ENCODE data around the gene GRPEL1. TPM values are rescaled to one million over a fixed set of nuclear protein-coding genes. Genes with fewer than 3 reads are reported as not detected.

Gene GRPEL1
- total RNA-seq, 1 donor: 21.0 TPM

DNA sequence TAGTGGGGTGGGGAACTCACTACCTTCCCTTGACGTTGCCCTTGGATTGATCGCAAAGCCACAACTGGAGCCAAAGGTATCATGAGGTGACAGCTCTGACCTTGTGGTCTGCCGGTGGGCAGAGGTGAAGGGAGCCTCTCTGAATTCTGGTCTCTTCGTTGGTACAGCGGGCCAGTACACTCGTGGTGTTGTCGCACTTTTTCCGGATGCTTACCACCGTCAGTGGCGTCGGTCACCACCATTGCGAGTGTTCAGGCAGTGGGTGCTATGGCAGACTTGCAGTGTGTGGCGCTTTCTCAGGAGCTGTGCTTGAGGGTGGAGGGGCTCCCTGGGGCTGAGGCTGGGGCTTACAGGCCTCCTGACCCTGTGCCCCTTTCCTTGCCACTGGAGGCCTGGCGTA, 5.2 kb upstream of the GRPEL1 start:
- Histone ChIP-seq H3K36me3 (ENCODE audit: insufficient read depth, low read length) (no peaks in the 10 kb centered on the region), H4K20me1 (ENCODE audit: insufficient read depth, low read length) (peaks cover 5% of the 10 kb centered on the region), H3K27ac (ENCODE audit: low read depth, low read length) (no peak overlapping the region), H3K9me3 (ENCODE audit: low read depth, low read length) (no peaks in the 10 kb centered on the region), H3K4me1 (ENCODE audit: insufficient read depth, low read length) (no peaks in the 10 kb centered on the region), H3K4me2 (ENCODE audit: insufficient read depth, low read length) (no peak overlapping the region), H2AFZ (ENCODE audit: low read length) (no peak overlapping the region), H3K27me3 (ENCODE audit: insufficient read depth, low read length) (peaks cover 4% of the 10 kb centered on the region), H3K79me2 (ENCODE audit: insufficient read depth, low read length) (no peaks in the 10 kb centered on the region), H3K4me3 (ENCODE audit: insufficient read depth, low read length) (no peak overlapping the region)
- no peak for TF ChIP-seq CTCF (IDR thresholded peaks at IDR 0.05; ENCODE audit: extremely low read depth, low read depth, low read length)
- DNase-seq (ENCODE audit: insufficient read length, low spot score, missing footprints): peak; percentile 41

DNA sequence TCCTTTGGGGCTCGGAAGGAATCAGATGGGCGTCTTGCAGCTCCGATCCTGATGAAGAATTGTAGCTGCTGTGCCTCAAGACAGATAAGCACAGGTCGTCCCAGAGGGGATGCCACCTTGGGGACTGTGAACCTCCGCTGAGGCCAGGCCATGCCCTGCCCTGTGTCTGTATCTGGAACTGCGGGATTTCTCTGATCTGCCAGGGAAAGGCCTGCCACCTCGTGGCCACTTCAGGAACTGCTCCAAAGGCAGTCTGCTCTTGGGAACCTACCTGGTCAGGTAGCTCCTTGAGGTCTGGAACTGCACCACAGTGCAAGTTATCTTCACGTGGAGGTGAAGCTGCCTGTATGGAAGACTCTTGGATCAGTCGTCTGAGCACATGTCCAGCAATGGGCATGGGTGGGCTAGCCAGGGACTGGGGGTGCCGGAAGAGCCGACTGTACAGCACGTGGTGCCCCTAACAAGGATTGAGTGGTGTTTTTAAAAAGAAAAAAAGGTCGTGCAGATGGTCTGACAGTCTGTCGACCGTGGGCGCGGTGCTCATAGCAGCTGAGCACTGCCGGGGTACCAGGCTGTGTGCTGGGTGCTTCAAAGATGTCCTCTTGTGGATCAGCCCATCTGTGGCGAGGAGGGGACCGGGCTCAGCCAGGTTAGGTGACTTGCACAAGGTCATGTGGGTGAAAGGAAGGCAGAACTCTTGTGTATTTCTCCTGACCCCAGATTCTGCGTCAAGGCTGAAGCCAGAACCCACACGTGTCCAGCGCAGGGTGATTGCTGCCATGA, 3.1 kb upstream of the GRPEL1 start:
- H2AFZ ChIP-seq (ENCODE audit: low read length): no peak overlapping the region
- H3K9me3 ChIP-seq (ENCODE audit: low read depth, low read length): no peaks in the 10 kb centered on the region
- peak; percentile 98 for TF ChIP-seq CTCF (IDR thresholded peaks at IDR 0.05; ENCODE audit: extremely low read depth, low read depth, low read length)
- H3K79me2 ChIP-seq (ENCODE audit: insufficient read depth, low read length): peaks cover 20% of the 10 kb centered on the region
- no peak overlapping the region for H3K4me2 ChIP-seq (ENCODE audit: insufficient read depth, low read length)
- H4K20me1 ChIP-seq (ENCODE audit: insufficient read depth, low read length): peaks cover 15% of the 10 kb centered on the region
- H3K4me1 ChIP-seq (ENCODE audit: insufficient read depth, low read length): peaks cover 8% of the 10 kb centered on the region
- H3K27ac ChIP-seq (ENCODE audit: low read depth, low read length): no peak overlapping the region
- H3K36me3 ChIP-seq (ENCODE audit: insufficient read depth, low read length): no peaks in the 10 kb centered on the region
- peaks cover 4% of the 10 kb centered on the region for H3K27me3 ChIP-seq (ENCODE audit: insufficient read depth, low read length)
- DNase-seq (ENCODE audit: insufficient read length, low spot score, missing footprints): peak; percentile 94
- no peak overlapping the region for H3K4me3 ChIP-seq (ENCODE audit: insufficient read depth, low read length)

DNA sequence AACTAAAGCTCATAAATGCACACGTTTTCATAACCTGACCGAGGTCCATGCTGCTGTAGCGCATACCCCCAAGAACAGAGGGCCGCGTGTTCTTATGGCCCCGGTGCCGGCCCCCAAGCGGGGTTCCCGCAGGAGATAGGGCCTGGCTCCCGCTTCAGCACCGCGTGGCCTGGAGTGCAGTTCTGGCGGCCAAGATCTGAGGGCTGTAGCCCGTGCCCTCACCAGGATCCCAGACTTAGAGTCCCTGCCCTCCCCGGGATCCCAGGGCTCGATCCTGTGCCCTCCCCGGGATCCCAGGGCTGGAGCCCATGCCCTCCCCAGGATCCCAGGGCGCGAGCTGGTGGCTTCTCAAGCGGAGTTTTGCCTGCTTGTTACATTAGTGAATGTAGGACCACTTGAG, 1.0 kb upstream of the GRPEL1 start:
- H4K20me1 ChIP-seq (ENCODE audit: insufficient read depth, low read length): peaks cover 26% of the 10 kb centered on the region
- no peaks in the 10 kb centered on the region for H3K9me3 ChIP-seq (ENCODE audit: low read depth, low read length)
- H2AFZ ChIP-seq (ENCODE audit: low read length): peak overlapping the region; percentile 88
- no peak for TF ChIP-seq CTCF (IDR thresholded peaks at IDR 0.05; ENCODE audit: extremely low read depth, low read depth, low read length)
- no peak overlapping the region for H3K27ac ChIP-seq (ENCODE audit: low read depth, low read length)
- peak; percentile 69 for DNase-seq (ENCODE audit: insufficient read length, low spot score, missing footprints)
- H3K4me1 ChIP-seq (ENCODE audit: insufficient read depth, low read length): peaks cover 8% of the 10 kb centered on the region
- peaks cover 9% of the 10 kb centered on the region for H3K36me3 ChIP-seq (ENCODE audit: insufficient read depth, low read length)
- H3K4me2 ChIP-seq (ENCODE audit: insufficient read depth, low read length): peak overlapping the region; percentile 89
- peak overlapping the region; percentile 91 for H3K4me3 ChIP-seq (ENCODE audit: insufficient read depth, low read length)
- H3K79me2 ChIP-seq (ENCODE audit: insufficient read depth, low read length): peaks cover 38% of the 10 kb centered on the region
- H3K27me3 ChIP-seq (ENCODE audit: insufficient read depth, low read length): peaks cover 4% of the 10 kb centered on the region

DNA sequence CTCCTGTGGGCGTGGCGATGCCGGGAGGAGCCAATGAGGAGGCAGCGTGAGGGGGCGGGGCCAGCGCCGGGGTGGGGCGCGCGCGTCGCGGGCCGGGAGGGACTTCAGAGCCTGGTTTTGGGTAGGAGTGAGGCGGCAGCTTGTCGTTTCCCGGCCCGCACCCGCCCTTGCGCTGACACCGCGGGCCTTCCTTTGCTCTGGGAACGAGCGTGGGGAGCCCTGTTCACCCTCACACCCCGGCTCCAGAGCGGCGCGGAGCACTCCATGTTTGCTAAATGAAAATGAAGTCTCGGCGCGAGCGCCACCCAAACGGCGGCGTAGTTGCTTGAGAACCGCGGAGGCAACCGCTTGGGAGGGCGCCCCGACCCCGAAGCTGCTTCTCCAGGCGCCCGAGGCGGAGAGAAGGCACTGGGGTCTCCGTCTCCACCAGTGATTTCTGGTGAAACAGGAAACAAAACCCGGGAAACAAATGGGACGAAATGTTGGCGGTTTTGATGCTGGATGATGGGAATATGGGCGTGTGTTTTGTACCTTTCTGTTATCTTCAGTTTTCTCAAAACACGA, 497 bp upstream of the GRPEL1 start:
- Histone ChIP-seq H3K27me3 (ENCODE audit: insufficient read depth, low read length) (peaks cover 4% of the 10 kb centered on the region), H2AFZ (ENCODE audit: low read length) (peak overlapping the region; percentile 88), H3K4me1 (ENCODE audit: insufficient read depth, low read length) (peaks cover 8% of the 10 kb centered on the region), H3K79me2 (ENCODE audit: insufficient read depth, low read length) (peaks cover 43% of the 10 kb centered on the region), H3K36me3 (ENCODE audit: insufficient read depth, low read length) (peaks cover 15% of the 10 kb centered on the region), H3K4me2 (ENCODE audit: insufficient read depth, low read length) (peak overlapping the region; percentile 89), H3K27ac (ENCODE audit: low read depth, low read length) (peak overlapping the region; percentile 37), H4K20me1 (ENCODE audit: insufficient read depth, low read length) (peaks cover 27% of the 10 kb centered on the region), H3K4me3 (ENCODE audit: insufficient read depth, low read length) (peak overlapping the region; percentile 91), H3K9me3 (ENCODE audit: low read depth, low read length) (no peaks in the 10 kb centered on the region)
- TF ChIP-seq CTCF (IDR thresholded peaks at IDR 0.05; ENCODE audit: extremely low read depth, low read depth, low read length): no peak
- no peak for DNase-seq (ENCODE audit: insufficient read length, low spot score, missing footprints)
